K562 treated with DMSO at 1 percent for 48 hours (cell line): ENCODE measurements around the gene SH2B2. TPM values are rescaled to one million over a fixed set of nuclear protein-coding genes. Genes with fewer than 3 reads are reported as not detected.

Source experiments
- total RNA-seq: library from RNA; unstranded; fragments of 300-600 nt; gene quantifications from 2 replicates; pipeline ENCODE4 v1.2.3, GENCODE V29; 2022; ENCODE audit warnings: low replicate concordance; ENCODE audit errors: extremely low read depth

SH2B2 gene
- not detected in 2 replicates for total RNA-seq

GRCh38 chr7:102286237-102287110, at the start of gene SH2B2:
Gene SH2B2 (plus strand): TSS chr7:102286868. CDS start chr7:102300551, 13,683 bp downstream.

GRCh38 chr7:102356344-102356743, 69.7 kb downstream of the SH2B2 start, which contains the start of gene SPDYE6:
Gene SPDYE6 (minus strand): TSS chr7:102356444. CDS start chr7:102356023, 421 bp downstream.

Other genes with a start within 250 kb of the SH2B2 start
- gene SPDYE6, start 69.6 kb downstream of the SH2B2 start, total RNA-seq: not detected in 2 replicates
- gene PRKRIP1, start 109.5 kb downstream of the SH2B2 start, total RNA-seq: not detected in 2 replicates
- gene ORAI2, start 146.7 kb downstream of the SH2B2 start, total RNA-seq: not detected in 2 replicates
- not detected in 2 replicates for gene ALKBH4, start 178.0 kb downstream of the SH2B2 start, total RNA-seq
- not detected in 2 replicates for gene LRWD1, start 178.1 kb downstream of the SH2B2 start, total RNA-seq
- not detected in 2 replicates for gene POLR2J, start 192.1 kb downstream of the SH2B2 start, total RNA-seq
- not detected in 2 replicates for gene RASA4B, start 230.9 kb downstream of the SH2B2 start, total RNA-seq